B cell (primary cell): Measurements from ENCODE around the gene SYNC. TPM values are rescaled to one million over a fixed set of nuclear protein-coding genes. Genes with fewer than 3 reads are reported as not detected.

Source experiments
- ATAC-seq: fragments of 200-7000 bp; cut with Tn5 transposase; one replicate; pipeline ENCODE4 v1.10.0; 2021; ENCODE audit warnings: low read depth, mild to moderate bottlenecking, moderate number of reproducible peaks, moderate library complexity
- CTCF ChIA-PET: fragments of 350-600 bp; sonication (Branson Sonifier 250); formaldehyde crosslinking; loops from one replicate; lab custom pipeline; 2021; ENCODE audit warnings: antibody characterized with exemption, inconsistent platforms; lab: Charles Lee
- POLR2A ChIA-PET: fragments of 350-600 bp; sonication (Branson Sonifier 250); formaldehyde crosslinking; loops from one replicate; lab custom pipeline; 2021; ENCODE audit warnings: antibody characterized with exemption; lab: Charles Lee
- DNase-seq: peaks from one replicate; pipeline ENCODE4 v3.0.0; 2013
- H2AFZ ChIP-seq: 2 replicates; pipeline ENCODE4 v1.6.1; 2012; ENCODE audit warnings: mild to moderate bottlenecking, low read depth, low read length; ENCODE audit not compliant: insufficient read depth, poor library complexity, severe bottlenecking
- H3K27ac ChIP-seq, 2 donors: 1 replicate in 1 of 2; 2 replicates in 1 of 2; pipeline ENCODE4 v1.5.1; 2012 to 2013; ENCODE audit warnings: low read length in 2 of 2, mild to moderate bottlenecking in 2 of 2, moderate library complexity in 1 of 2
- H3K27me3 ChIP-seq, 4 experiments: fragments of 200-600 bp in 1 of 4; sonication (generic) in 1 of 4; replicated peaks in 1 of 4; 1 replicate in 2 of 4; 2 replicates in 2 of 4; pipeline versions ENCODE4 v1.6.1 to v1.7.0; 2013 to 2016; ENCODE audit warnings: low read length in 3 of 4, mild to moderate bottlenecking in 2 of 4, mixed read lengths in 1 of 4, moderate library complexity in 1 of 4; ENCODE audit not compliant: insufficient read depth in 4 of 4, control insufficient read depth in 3 of 4; ENCODE audit errors: control extremely low read depth in 1 of 4
- H3K36me3 ChIP-seq, 2 experiments: replicated peaks in 1 of 2; 1 replicate in 1 of 2; 2 replicates in 1 of 2; pipeline versions ENCODE4 v1.6.1 to v1.7.1; 2013; ENCODE audit warnings: low read length in 1 of 2; ENCODE audit not compliant: insufficient read depth in 2 of 2, control insufficient read depth in 1 of 2; ENCODE audit errors: control extremely low read depth in 1 of 2, extremely low read depth in 1 of 2
- H3K4me1 ChIP-seq, 2 donors: fragments of 200-600 bp in 1 of 2; sonication (generic) in 1 of 2; 1 replicate in 1 of 2; 2 replicates in 1 of 2; pipeline versions ENCODE4 v1.5.1 to v1.6.1; 2013 to 2017; ENCODE audit warnings: low read length in 2 of 2; ENCODE audit not compliant: control insufficient read depth in 2 of 2, insufficient read depth in 2 of 2
- H3K4me2 ChIP-seq: replicated peaks from 2 replicates; pipeline ENCODE3; 2012; ENCODE audit warnings: mild to moderate bottlenecking, low read depth, low read length; ENCODE audit not compliant: poor library complexity, severe bottlenecking
- H3K4me3 ChIP-seq, 5 experiments: fragments of 200-600 bp in 1 of 5; sonication (generic) in 1 of 5; 1 replicate in 3 of 5; 2 replicates in 2 of 5; pipeline versions ENCODE4 v1.5.1 to v1.7.0; 2011 to 2016; ENCODE audit warnings: low read length in 4 of 5, mild to moderate bottlenecking in 4 of 5, low read depth in 2 of 5, control low read depth in 1 of 5, moderate library complexity in 1 of 5; ENCODE audit not compliant: insufficient read depth in 1 of 5; ENCODE audit errors: control extremely low read depth in 1 of 5, extremely low read depth in 1 of 5
- H3K79me2 ChIP-seq: fragments of 200-600 bp; sonication (generic); one replicate; pipeline ENCODE4 v1.6.0; 2016; ENCODE audit warnings: low read length; ENCODE audit not compliant: control insufficient read depth, insufficient read depth
- H3K9ac ChIP-seq: fragments of 200-600 bp; sonication (generic); 2 replicates; pipeline ENCODE4 v1.6.1; 2017; ENCODE audit warnings: mild to moderate bottlenecking, low read length, moderate library complexity
- H3K9me3 ChIP-seq, 3 donors: one replicate each; pipeline versions ENCODE4 v1.6.1 to v1.7.1; 2013; ENCODE audit warnings: low read length in 2 of 3; ENCODE audit not compliant: control insufficient read depth in 2 of 3, insufficient read depth in 1 of 3; ENCODE audit errors: control extremely low read depth in 1 of 3
- H4K20me1 ChIP-seq: 2 replicates; pipeline ENCODE4 v1.6.0; 2012; ENCODE audit warnings: mild to moderate bottlenecking, low read length; ENCODE audit not compliant: insufficient read depth, control insufficient read depth, poor library complexity, severe bottlenecking
- H3K27ac Mint-ChIP-seq: one replicate; pipeline ENCODE4 v1.8.0; 2021; ENCODE audit warnings: mixed read lengths
- H3K27me3 Mint-ChIP-seq: one replicate; pipeline ENCODE4 v1.8.0; 2021; ENCODE audit warnings: mixed read lengths
- H3K4me1 Mint-ChIP-seq: one replicate; pipeline ENCODE4 v1.8.0; 2021; ENCODE audit warnings: mixed read lengths
- H3K4me3 Mint-ChIP-seq: one replicate; pipeline ENCODE4 v1.8.0; 2021; ENCODE audit warnings: mixed read lengths
- H3K9me3 Mint-ChIP-seq: one replicate; pipeline ENCODE4 v1.8.0; 2022; ENCODE audit warnings: mixed read lengths; ENCODE audit not compliant: insufficient read depth
- CTCF ChIP-seq: fragments of 200-600 bp; IDR thresholded peaks from one replicate; pipeline ENCODE4 v1.8.0; 2022; ENCODE audit warnings: antibody characterized with exemption, mild to moderate bottlenecking
- EZH2 ChIP-seq: IDR thresholded peaks from 2 replicates; pipeline ENCODE4 v1.6.1; 2012; ENCODE audit warnings: borderline replicate concordance, low read depth, mild to moderate bottlenecking, moderate library complexity, low read length; ENCODE audit not compliant: insufficient read depth, poor library complexity, severe bottlenecking
- WGBS: methylation state at CpG from one replicate; pipeline ENCODE4 v1.1.5; 2013; ENCODE audit warnings: missing lambda C conversion rate; ENCODE audit not compliant: insufficient coverage; 5-methylcytosine and 5-hydroxymethylcytosine counted together
- intact Hi-C: fragments of 100-400 bp; cut with micrococcal nuclease; formaldehyde crosslinking; loops from one replicate; pipeline ENCODE4 v1.10.0; 2022
- polyA plus RNA-seq: library from polyadenylated mRNA; depleted of rRNA; stranded (reverse); fragments of >200 nt; gene quantifications from 2 replicates; pipeline ENCODE4 v1.2.3, GENCODE V29; 2012
- total RNA-seq, 2 donors: library from RNA; stranded (reverse); fragments of 120-200 nt in 1 of 2; gene quantifications; 1 replicate in 1 of 2; 2 replicates in 1 of 2; pipeline versions ENCODE4 v1.2.3 to v1.2.4, GENCODE V29; 2013 to 2022

SYNC gene
- total and polyA plus RNA-seq, 2 donors (not counting 1 experiment from before 2014, with no cell fraction given): not detected

- ATAC-seq (peak; percentile 66), DNase-seq (peak; percentile 97)
- peaks cover 75% of the 10 kb centered on the region for H3K79me2 ChIP-seq
- H4K20me1 ChIP-seq: peaks cover 21% of the 10 kb centered on the region
- TF ChIP-seq EZH2: no peak
- no peak for TF ChIP-seq CTCF
- H3K4me2 ChIP-seq: peak within 1 kb of the TSS; percentile 98
- H3K27ac Mint-ChIP-seq: peak within 1 kb of the TSS; percentile 100
- peaks cover 21 to 31% of the 10 kb centered on the region in 2 donors for H3K4me1 ChIP-seq
- peak within 1 kb of the TSS; percentile 79 for H2AFZ ChIP-seq
- H3K4me3 Mint-ChIP-seq: peak within 1 kb of the TSS; percentile 98
- H3K27ac ChIP-seq: peak within 1 kb of the TSS; percentile 97 to 100
- H3K4me1 Mint-ChIP-seq: peaks cover 49% of the 10 kb centered on the region
- ChIA-PET CTCF (interaction anchor here (0.5 to 1.5 kb wide), 5 partner anchors 10 to 477 kb away, joined by 3 to 5 read pairs (median 3); no protein-coding TSS in a partner anchor), POLR2A (interaction anchor here (1.0 to 1.2 kb wide), 7 partner anchors 10 to 637 kb away, joined by 3 to 7 read pairs (median 4); partner anchors contain the start of genes KHDRBS1, S100PBP, TMEM39B and YARS1)
- peak within 1 kb of the TSS; percentile 88 for H3K9ac ChIP-seq
- no peaks in the 10 kb centered on the region for H3K9me3 Mint-ChIP-seq
- no peaks in the 10 kb centered on the region for H3K9me3 ChIP-seq
- intact Hi-C loops: loop anchor here (1.0 to 5.0 kb wide), 6 partner anchors 128 to 638 kb away; partner anchors contain the start of genes BSDC1, KHDRBS1, RNF19B and TMEM39B
- H3K27me3 Mint-ChIP-seq: no peaks in the 10 kb centered on the region
- peak within 1 kb of the TSS; percentile 77 to 96 (median 81) for H3K4me3 ChIP-seq
- H3K36me3 ChIP-seq: peaks cover 0 to 22% of the 10 kb centered on the region in 2 experiments
- under 1% methylated on average over 17 of the region's 21 CpGs for WGBS
- H3K27me3 ChIP-seq: no peaks in the 10 kb centered on the region
Measured at GRCh38 chr1:32650248-32650751, 52.3 kb downstream of the SYNC start, which contains the start of gene ZBTB8OS. ZBTB8OS (minus strand) TSS chr1:32650550; CDS start chr1:32650529, 21 bp downstream.
